HG02610 (cell line): Measurements from ENCODE around the gene RAB44.
A peak's percentile ranks its signal among the peaks of the same experiment; 100 is the strongest.

ENCODE experiments used
- ATAC-seq: cut with Tn5 transposase; IDR thresholded peaks from one replicate; pipeline ENCODE4 v1.9.1; 2021; ENCODE audit warnings: mild to moderate bottlenecking, moderate library complexity; ENCODE audit not compliant: unreplicated experiment

RAB44 gene

GRCh38 chr6:36765594-36766398 is 68.2 kb downstream of the RAB44 start:
- ATAC-seq, result peak; percentile 63

- no peak for ATAC-seq
Measured at GRCh38 chr6:36766399-36766945, 68.8 kb downstream of the RAB44 start.

- no peak for ATAC-seq
Measured at GRCh38 chr6:36769183-36769675, 71.6 kb downstream of the RAB44 start.

GRCh38 chr6:36769676-36770499 is 72.3 kb downstream of the RAB44 start:
- ATAC-seq, result no peak

- no peak for ATAC-seq
Measured at GRCh38 chr6:36771145-36771544, 73.5 kb downstream of the RAB44 start.

GRCh38 chr6:36772397-36772796 is 74.8 kb downstream of the RAB44 start:
- ATAC-seq, result no peak

GRCh38 chr6:36774331-36774730 is 76.7 kb downstream of the RAB44 start:
- ATAC-seq, result no peak

GRCh38 chr6:36776167-36776566 is 78.5 kb downstream of the RAB44 start:
- ATAC-seq, result no peak

GRCh38 chr6:36777801-36778200 is 80.2 kb downstream of the RAB44 start:
- no peak for ATAC-seq

- ATAC-seq, result no peak
Measured at GRCh38 chr6:36779227-36779626, 81.6 kb downstream of the RAB44 start.

GRCh38 chr6:36780442-36781177 is 83.0 kb downstream of the RAB44 start:
- ATAC-seq, result no peak

GRCh38 chr6:36781669-36782068 is 84.0 kb downstream of the RAB44 start:
- ATAC-seq, result peak; percentile 52
